Hepatic stellate cell (primary cell): ENCODE measurements around the gene FAM186B.
"Not testable (repeated sequence)": the region's sequence is repeated elsewhere in the genome, so short reads cannot be mapped to it uniquely, and the experiment has no call there.

Experiments used
- DNase-seq: peaks from one replicate; pipeline ENCODE4 v3.0.0; 2011; ENCODE audit warnings: low spot score

FAM186B gene

GRCh38 chr12:49633703-49634345 lies 28.4 kb upstream of the FAM186B start:
- no peak for DNase-seq

GRCh38 chr12:49632986-49633702 lies 27.7 kb upstream of the FAM186B start:
- no peak for DNase-seq

GRCh38 chr12:49632401-49632800 lies 27.0 kb upstream of the FAM186B start:
- DNase-seq = no peak

GRCh38 chr12:49631336-49631907 lies 26.0 kb upstream of the FAM186B start:
- DNase-seq = no peak

- no peak for DNase-seq
Observed at GRCh38 chr12:49627752-49628360, 22.4 kb upstream of the FAM186B start.

- DNase-seq = no peak
Observed at GRCh38 chr12:49626836-49627235, 21.4 kb upstream of the FAM186B start.

- DNase-seq = no peak
Observed at GRCh38 chr12:49626169-49626835, 20.9 kb upstream of the FAM186B start.

GRCh38 chr12:49624921-49625577 lies 19.6 kb upstream of the FAM186B start:
- no peak for DNase-seq

- DNase-seq = peak; percentile 98
Observed at GRCh38 chr12:49623142-49623904, 17.9 kb upstream of the FAM186B start, which contains the start of gene PRPF40B. Gene PRPF40B, plus strand, starts transcription at chr12:49623561. Its CDS starts 30 bp downstream, at chr12:49623591.

- peak; percentile 54 for DNase-seq
Observed at GRCh38 chr12:49622501-49623141, 17.2 kb upstream of the FAM186B start.

GRCh38 chr12:49621651-49622500 lies 16.4 kb upstream of the FAM186B start:
- DNase-seq = no peak

- DNase-seq = no peak
Observed at GRCh38 chr12:49619286-49619685, 13.8 kb upstream of the FAM186B start.

GRCh38 chr12:49618576-49618975 lies 13.1 kb upstream of the FAM186B start:
- no peak for DNase-seq

GRCh38 chr12:49616533-49617219 lies 11.2 kb upstream of the FAM186B start:
- DNase-seq = no peak

- no peak for DNase-seq
Observed at GRCh38 chr12:49615725-49616124, 10.3 kb upstream of the FAM186B start.

- DNase-seq = no peak
Observed at GRCh38 chr12:49612210-49612609, 6.8 kb upstream of the FAM186B start.

- not testable (repeated sequence) for DNase-seq
Observed at GRCh38 chr12:49610785-49611184, 5.3 kb upstream of the FAM186B start.

GRCh38 chr12:49609875-49610154 lies 4.4 kb upstream of the FAM186B start:
- no peak for DNase-seq
